Sigmoid colon (tissue), 7 donors: ENCODE data around the gene ROCK1. TPM values are rescaled to one million over a fixed set of nuclear protein-coding genes. Genes with fewer than 3 reads are reported as not detected.

ENCODE experiments used
- DNase-seq: peaks from one replicate; pipeline ENCODE4 v3.0.0-alpha.2; 2019
- H3K27ac ChIP-seq, 4 donors: fragments of 200-600 bp; sonication (generic); one replicate each; pipeline ENCODE4 v1.5.1; 2016 to 2019; ENCODE audit warnings: mild to moderate bottlenecking in 1 of 4
- H3K27me3 ChIP-seq, 3 donors: fragments of 200-600 bp; sonication (generic); one replicate each; pipeline ENCODE4 v1.5.1; 2019; ENCODE audit warnings: mild to moderate bottlenecking in 1 of 3
- H3K36me3 ChIP-seq, 4 donors: fragments of 200-600 bp; sonication (generic); one replicate each; pipeline ENCODE4 v1.5.1; 2016 to 2019
- H3K4me1 ChIP-seq, 4 donors: fragments of 200-600 bp; sonication (generic); one replicate each; pipeline ENCODE4 v1.5.1; 2017 to 2019
- H3K4me3 ChIP-seq, 4 donors: fragments of 200-600 bp; sonication (generic); one replicate each; pipeline ENCODE4 v1.5.1; 2017 to 2019; ENCODE audit warnings: mild to moderate bottlenecking in 2 of 4, moderate library complexity in 1 of 4
- H3K9me3 ChIP-seq, 4 donors: fragments of 200-600 bp in 3 of 4; sonication (generic) in 3 of 4; one replicate each; pipeline versions ENCODE4 v1.5.1 to v1.6.1; 2013 to 2019
- EP300 ChIP-seq, 4 donors: sonication (generic); formaldehyde crosslinking; IDR thresholded peaks; one replicate each; pipeline ENCODE4 v1.6.1; 2017; ENCODE audit warnings: antibody characterized with exemption in 4 of 4
- POLR2A ChIP-seq, 2 donors: fragments of 450-650 bp; IDR thresholded peaks; one replicate each; pipeline ENCODE4 v1.6.1; 2016; ENCODE audit warnings: antibody characterized with exemption in 2 of 2, mild to moderate bottlenecking in 2 of 2, moderate library complexity in 2 of 2
- POLR2AphosphoS5 ChIP-seq, 4 donors: sonication (generic); formaldehyde crosslinking; IDR thresholded peaks; one replicate each; pipeline ENCODE4 v1.6.1; 2017; ENCODE audit warnings: antibody characterized with exemption in 4 of 4
- WGBS, 2 donors: extraction: QIAGEN DNeasy Blood & Tissue Kit; methylation state at CpG; one replicate each; pipeline ENCODE4 v1.1.7; 2013; 5-methylcytosine and 5-hydroxymethylcytosine counted together
- intact Hi-C: fragments of 100-400 bp; cut with DNase I; formaldehyde crosslinking; loops from one replicate; pipeline ENCODE4 v1.15.1; 2023
- polyA plus RNA-seq, 3 donors: library from polyadenylated mRNA; stranded (reverse); fragments of 200-250 nt; gene quantifications; one replicate each; pipeline ENCODE4 v1.2.3, GENCODE V29; 2013
- total RNA-seq, 4 donors: library from RNA; depleted of rRNA; stranded (reverse); fragments of >200 nt; gene quantifications; one replicate each; pipeline ENCODE4 v1.1.0, GENCODE V29; 2016
- TF ChIP-seq, protein P1 (sequence below), 4 experiments: fragments of 450-650 bp in 3 of 4; fragments of 200-600 bp in 1 of 4; IDR thresholded peaks; one replicate each; pipeline ENCODE4 v1.5.1; 2016 to 2019; ENCODE audit warnings: antibody characterized with exemption in 4 of 4, mild to moderate bottlenecking in 3 of 4, moderate library complexity in 2 of 4
- donor health status: healthy with polysubstance abuse.
- donor health status: Bipolar disorder and iron deficiency.
- donor health status: healthy.

Gene ROCK1
- total and polyA plus RNA-seq, 7 donors, result 7.8 to 86.7 (median 55.8) TPM

DNA sequence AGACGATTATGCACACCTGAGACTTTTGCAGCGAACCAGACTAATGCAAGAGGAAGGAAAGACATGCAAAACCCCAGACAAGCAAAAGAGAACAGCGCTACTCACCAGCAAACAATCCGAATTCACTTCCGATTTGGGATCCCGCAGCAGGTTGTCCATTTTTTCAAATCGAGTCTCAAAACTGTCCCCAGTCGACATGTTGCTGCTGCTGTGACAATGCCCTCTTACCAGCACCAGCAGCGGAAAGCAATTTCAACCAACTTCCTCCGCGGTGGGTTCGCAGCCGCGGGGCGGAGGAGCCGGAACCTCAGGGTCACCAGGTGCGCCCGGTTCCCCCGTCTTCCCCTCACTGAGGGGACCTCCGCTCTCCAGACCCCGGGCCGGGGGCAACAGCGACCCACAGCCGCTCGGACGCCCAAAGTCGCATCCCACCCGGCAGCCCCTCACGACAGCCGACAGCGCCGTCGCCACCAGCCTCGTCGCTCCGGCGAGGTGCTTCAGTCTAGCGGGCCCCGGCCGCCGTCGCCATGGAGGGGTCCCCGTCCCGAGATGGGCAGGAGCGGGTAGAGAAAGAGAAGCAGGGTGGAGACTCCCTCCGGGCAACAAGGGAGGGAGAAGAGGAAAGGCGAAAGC is 784 bp downstream of the ROCK1 start:
- H3K27ac ChIP-seq, result peak overlapping the region; percentile 93 to 99 (median 96)
- intact Hi-C loops, result loop anchor here (5.0 to 10.0 kb wide), 2 partner anchors 109 to 494 kb away; partner anchors contain the start of gene ESCO1

DNA sequence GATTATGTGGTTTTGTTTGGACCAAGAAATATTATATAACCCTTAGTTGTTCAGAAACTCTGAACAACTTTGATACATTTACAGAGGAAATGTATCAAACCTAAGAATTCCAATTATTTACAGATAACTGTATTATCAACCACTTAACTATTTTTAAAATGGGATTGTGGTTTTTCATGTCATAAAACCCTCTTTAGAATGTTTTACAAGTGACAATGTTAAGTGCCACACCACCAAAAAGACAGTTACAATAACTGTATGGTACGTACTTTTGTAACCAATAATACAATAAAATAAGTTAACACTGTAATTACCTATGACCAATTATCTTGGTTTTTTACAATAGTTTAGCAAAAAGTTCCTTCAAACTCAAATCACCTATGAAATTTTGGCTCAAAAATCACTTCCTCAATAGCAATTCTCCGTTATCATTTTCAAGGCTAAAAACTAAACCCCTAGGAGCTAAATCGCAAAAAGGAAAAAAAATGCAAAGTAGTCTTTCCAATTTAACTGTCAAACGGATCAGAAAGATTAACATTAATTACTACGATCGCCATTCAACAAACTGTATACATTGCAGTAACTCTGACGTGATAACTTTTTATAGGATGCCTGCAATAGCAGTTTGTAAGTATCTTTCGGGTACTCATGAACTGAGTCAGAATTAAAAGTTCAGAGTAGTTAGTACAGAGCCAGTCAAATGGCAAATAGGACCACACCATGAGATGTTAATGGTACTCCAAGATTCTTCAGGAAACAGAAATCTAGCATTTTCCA is 1.5 kb downstream of the ROCK1 start:
- H3K36me3 ChIP-seq, result no peaks in the 10 kb centered on the region
- no peak for TF ChIP-seq POLR2AphosphoS5 (IDR thresholded peaks at IDR 0.05)
- TF ChIP-seq POLR2A (IDR thresholded peaks at IDR 0.05), result no peak
- TF ChIP-seq, protein P1, sequence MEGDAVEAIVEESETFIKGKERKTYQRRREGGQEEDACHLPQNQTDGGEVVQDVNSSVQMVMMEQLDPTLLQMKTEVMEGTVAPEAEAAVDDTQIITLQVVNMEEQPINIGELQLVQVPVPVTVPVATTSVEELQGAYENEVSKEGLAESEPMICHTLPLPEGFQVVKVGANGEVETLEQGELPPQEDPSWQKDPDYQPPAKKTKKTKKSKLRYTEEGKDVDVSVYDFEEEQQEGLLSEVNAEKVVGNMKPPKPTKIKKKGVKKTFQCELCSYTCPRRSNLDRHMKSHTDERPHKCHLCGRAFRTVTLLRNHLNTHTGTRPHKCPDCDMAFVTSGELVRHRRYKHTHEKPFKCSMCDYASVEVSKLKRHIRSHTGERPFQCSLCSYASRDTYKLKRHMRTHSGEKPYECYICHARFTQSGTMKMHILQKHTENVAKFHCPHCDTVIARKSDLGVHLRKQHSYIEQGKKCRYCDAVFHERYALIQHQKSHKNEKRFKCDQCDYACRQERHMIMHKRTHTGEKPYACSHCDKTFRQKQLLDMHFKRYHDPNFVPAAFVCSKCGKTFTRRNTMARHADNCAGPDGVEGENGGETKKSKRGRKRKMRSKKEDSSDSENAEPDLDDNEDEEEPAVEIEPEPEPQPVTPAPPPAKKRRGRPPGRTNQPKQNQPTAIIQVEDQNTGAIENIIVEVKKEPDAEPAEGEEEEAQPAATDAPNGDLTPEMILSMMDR (IDR thresholded peaks at IDR 0.05), result no peak
- no peak for TF ChIP-seq EP300 (IDR thresholded peaks at IDR 0.05)
- H3K27ac ChIP-seq, result peak overlapping the region; percentile 93 to 99 (median 96)
- H3K27me3 ChIP-seq, result no peaks in the 10 kb centered on the region
- intact Hi-C loops, result loop anchor here (5.0 to 10.0 kb wide), 2 partner anchors 108 to 495 kb away; partner anchors contain the start of gene ESCO1
- H3K4me1 ChIP-seq, result peaks cover 0 to 61% (median 42%) of the 10 kb centered on the region in 4 donors
- H3K9me3 ChIP-seq, result no peaks in the 10 kb centered on the region
- H3K4me3 ChIP-seq, result peak overlapping the region; percentile 70 to 98 (median 86)
- 0 to 1% methylated on average over 8 of the region's 8 CpGs for WGBS, 2 donors
- no peak for DNase-seq

More for the DNA sequence above, 784 bp downstream of the ROCK1 start:
- Histone ChIP-seq H3K9me3 (no peaks in the 10 kb centered on the region), H3K4me3 (peak overlapping the region; percentile 70 to 98 (median 86)), H3K4me1 (peaks cover 0 to 54% (median 39%) of the 10 kb centered on the region in 4 donors), H3K27me3 (no peaks in the 10 kb centered on the region), H3K36me3 (no peaks in the 10 kb centered on the region)
- peak; percentile 74 for DNase-seq
- WGBS, 2 donors, result 0% methylated on average over 47 of the region's 47 CpGs
- TF ChIP-seq POLR2AphosphoS5 (IDR thresholded peaks at IDR 0.05), result no peak
- no peak for TF ChIP-seq EP300 (IDR thresholded peaks at IDR 0.05)
- TF ChIP-seq, protein P1 (IDR thresholded peaks at IDR 0.05), result no peak
- no peak for TF ChIP-seq POLR2A (IDR thresholded peaks at IDR 0.05)

DNA sequence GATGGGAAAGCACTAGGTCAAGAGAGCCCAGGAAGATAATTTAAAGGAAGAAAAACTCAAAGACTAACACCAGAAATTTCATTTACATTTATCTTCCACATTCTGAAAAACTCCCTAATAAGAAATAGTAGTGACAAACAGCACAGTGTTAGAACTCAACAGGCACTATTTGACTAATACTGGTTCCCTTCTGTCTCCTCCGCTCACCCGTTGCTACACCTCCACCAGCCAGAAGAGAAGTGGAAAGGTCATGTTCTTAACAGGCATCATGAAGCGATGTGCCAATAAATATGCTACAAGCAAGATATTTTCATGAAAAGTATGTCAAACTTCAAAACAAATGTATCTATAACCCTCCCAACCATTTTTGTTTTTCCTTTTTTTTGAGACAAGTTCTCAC is 5.7 kb downstream of the ROCK1 start:
- Histone ChIP-seq H3K4me3 (no peak overlapping the region), H3K27me3 (no peaks in the 10 kb centered on the region), H3K9me3 (no peaks in the 10 kb centered on the region), H3K27ac (no peak overlapping the region), H3K36me3 (no peaks in the 10 kb centered on the region), H3K4me1 (peaks cover 0 to 72% (median 48%) of the 10 kb centered on the region in 4 donors)
- DNase-seq, result no peak
- 77 to 84% methylated on average over 3 of the region's 3 CpGs for WGBS, 2 donors
- TF ChIP-seq, protein P1 (IDR thresholded peaks at IDR 0.05), result no peak
- TF ChIP-seq POLR2AphosphoS5 (IDR thresholded peaks at IDR 0.05) (no peak), EP300 (IDR thresholded peaks at IDR 0.05) (no peak), POLR2A (IDR thresholded peaks at IDR 0.05) (no peak)
- intact Hi-C loops, result no loop called here

DNA sequence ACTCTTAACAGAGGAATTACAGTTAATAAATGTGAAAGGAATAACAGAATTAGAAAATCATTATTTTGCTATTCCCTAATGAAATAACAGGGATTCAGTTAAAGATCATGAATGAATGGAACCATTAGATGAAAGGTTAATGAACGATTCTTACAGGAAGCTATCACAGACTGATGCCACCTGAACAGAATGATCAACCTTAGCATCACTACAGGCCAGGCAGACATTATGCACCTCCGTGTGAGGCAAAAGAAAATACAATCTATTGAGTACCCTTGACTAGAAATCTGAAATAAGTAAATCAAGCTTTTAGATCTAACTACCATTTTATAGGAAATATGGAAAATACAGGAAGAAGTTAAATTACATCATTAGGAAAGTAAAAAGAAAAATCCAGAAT is 10.4 kb downstream of the ROCK1 start:
- no peak overlapping the region for H3K27ac ChIP-seq

More for the DNA sequence above, 10.4 kb downstream of the ROCK1 start:
- WGBS, 2 donors, result 75 to 79% methylated on average over 2 of the region's 2 CpGs
- Histone ChIP-seq H3K9me3 (no peaks in the 10 kb centered on the region), H3K36me3 (no peaks in the 10 kb centered on the region), H3K4me1 (peaks cover 0 to 76% (median 41%) of the 10 kb centered on the region in 4 donors), H3K4me3 (no peak overlapping the region), H3K27me3 (no peaks in the 10 kb centered on the region)
- TF ChIP-seq POLR2A (IDR thresholded peaks at IDR 0.05) (no peak), POLR2AphosphoS5 (IDR thresholded peaks at IDR 0.05) (no peak), EP300 (IDR thresholded peaks at IDR 0.05) (no peak)
- TF ChIP-seq, protein P1 (IDR thresholded peaks at IDR 0.05), result no peak
- intact Hi-C loops, result no loop called here
- DNase-seq, result no peak
